Testis (tissue), 2 donors: ENCODE measurements around the gene ECEL1.

Source experiments
- POLR2A ChIP-seq: fragments of 450-650 bp; IDR thresholded peaks from one replicate; pipeline ENCODE4 v1.6.1; 2017; ENCODE audit warnings: antibody characterized with exemption, mild to moderate bottlenecking, moderate library complexity
- TF ChIP-seq, protein P1 (sequence below), 3 experiments: fragments of 450-650 bp in 2 of 3; fragments of 200-600 bp in 1 of 3; sonication (generic) in 1 of 3; IDR thresholded peaks; one replicate each; pipeline ENCODE4 v1.5.1; 2016 to 2019; ENCODE audit warnings: antibody characterized with exemption in 3 of 3, mild to moderate bottlenecking in 2 of 3, moderate library complexity in 1 of 3

GRCh38 chr2:232449964-232450363 is 37.7 kb downstream of the ECEL1 start:
- TF ChIP-seq, protein P1, sequence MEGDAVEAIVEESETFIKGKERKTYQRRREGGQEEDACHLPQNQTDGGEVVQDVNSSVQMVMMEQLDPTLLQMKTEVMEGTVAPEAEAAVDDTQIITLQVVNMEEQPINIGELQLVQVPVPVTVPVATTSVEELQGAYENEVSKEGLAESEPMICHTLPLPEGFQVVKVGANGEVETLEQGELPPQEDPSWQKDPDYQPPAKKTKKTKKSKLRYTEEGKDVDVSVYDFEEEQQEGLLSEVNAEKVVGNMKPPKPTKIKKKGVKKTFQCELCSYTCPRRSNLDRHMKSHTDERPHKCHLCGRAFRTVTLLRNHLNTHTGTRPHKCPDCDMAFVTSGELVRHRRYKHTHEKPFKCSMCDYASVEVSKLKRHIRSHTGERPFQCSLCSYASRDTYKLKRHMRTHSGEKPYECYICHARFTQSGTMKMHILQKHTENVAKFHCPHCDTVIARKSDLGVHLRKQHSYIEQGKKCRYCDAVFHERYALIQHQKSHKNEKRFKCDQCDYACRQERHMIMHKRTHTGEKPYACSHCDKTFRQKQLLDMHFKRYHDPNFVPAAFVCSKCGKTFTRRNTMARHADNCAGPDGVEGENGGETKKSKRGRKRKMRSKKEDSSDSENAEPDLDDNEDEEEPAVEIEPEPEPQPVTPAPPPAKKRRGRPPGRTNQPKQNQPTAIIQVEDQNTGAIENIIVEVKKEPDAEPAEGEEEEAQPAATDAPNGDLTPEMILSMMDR (IDR thresholded peaks at IDR 0.05), result no peak
- no peak for TF ChIP-seq POLR2A
